IMR-90 (cell line): ENCODE measurements around the gene AGMO. TPM values are rescaled to one million over a fixed set of nuclear protein-coding genes. Genes with fewer than 3 reads are reported as not detected.

ENCODE experiments used
- ATAC-seq: fragments of 200-7000 bp; cut with Tn5 transposase; 2 replicates; pipeline ENCODE4 v1.9.1; 2020; ENCODE audit warnings: low read depth, mild to moderate bottlenecking, moderate library complexity
- BruUV-seq: library from RNA; stranded (reverse); fragments of 400-500 nt; replicated peaks from 2 replicates; lab custom pipeline; 2021; lab: Mats Ljungman, UMichigan
- CTCF ChIA-PET: fragments of 300-600 bp; formaldehyde crosslinking; extraction: SDS; loops from one replicate; lab custom pipeline; 2021; ENCODE audit warnings: antibody characterized with exemption; lab: Yijun Ruan, JAX
- POLR2A ChIA-PET: fragments of 300-600 bp; sonication (Branson Sonifier 250); formaldehyde crosslinking; loops from one replicate; lab custom pipeline; 2022; ENCODE audit warnings: antibody characterized with exemption; ENCODE audit not compliant: unreplicated experiment; lab: Charles Lee
- DNase-seq: peaks from one replicate; pipeline ENCODE4 v3.0.0; 2013
- H2AFZ ChIP-seq: replicated peaks from 2 replicates; pipeline ENCODE3; 2013; ENCODE audit warnings: low read length, mild to moderate bottlenecking; ENCODE audit not compliant: poor library complexity
- H2AK5ac ChIP-seq: 2 replicates; pipeline ENCODE4 v1.6.1; 2013; ENCODE audit warnings: low read depth, low read length, inconsistent platforms
- H2AK9ac ChIP-seq: replicated peaks from 2 replicates; pipeline ENCODE3; 2013; ENCODE audit warnings: mild to moderate bottlenecking, low read depth, low read length, moderate library complexity; ENCODE audit not compliant: poor library complexity
- H2BK120ac ChIP-seq: 2 replicates; pipeline ENCODE4 v1.6.1; 2013; ENCODE audit warnings: low read depth, low read length, inconsistent platforms
- H2BK15ac ChIP-seq: 3 replicates; pipeline ENCODE4 v1.6.1; 2013; ENCODE audit warnings: low read depth, low read length, inconsistent platforms
- H2BK20ac ChIP-seq: 2 replicates; pipeline ENCODE4 v1.6.1; 2013; ENCODE audit warnings: low read depth, mild to moderate bottlenecking, inconsistent platforms, low read length, moderate library complexity
- H2BK5ac ChIP-seq: 2 replicates; pipeline ENCODE4 v1.6.1; 2013; ENCODE audit warnings: mild to moderate bottlenecking, low read depth, low read length, inconsistent platforms; ENCODE audit not compliant: poor library complexity, severe bottlenecking
- H3K14ac ChIP-seq: replicated peaks from 2 replicates; pipeline ENCODE4 v1.6.1; 2013; ENCODE audit warnings: low read depth, low read length, inconsistent platforms
- H3K18ac ChIP-seq: 2 replicates; pipeline ENCODE4 v1.6.1; 2013; ENCODE audit warnings: low read depth, low read length, control low read depth
- H3K23ac ChIP-seq: 2 replicates; pipeline ENCODE4 v1.6.1; 2013; ENCODE audit warnings: low read depth, low read length, inconsistent platforms
- H3K27ac ChIP-seq: 2 replicates; pipeline ENCODE4 v1.5.1; 2013; ENCODE audit warnings: mild to moderate bottlenecking, control low read depth, low read length; ENCODE audit not compliant: insufficient read depth
- H3K27me3 ChIP-seq: 2 replicates; pipeline ENCODE4 v1.6.1; 2013; ENCODE audit warnings: low read length; ENCODE audit not compliant: control insufficient read depth, insufficient read depth
- H3K36me3 ChIP-seq: 2 replicates; pipeline ENCODE4 v1.6.1; 2013; ENCODE audit warnings: low read length, mixed read lengths; ENCODE audit not compliant: control insufficient read depth, insufficient read depth
- H3K4ac ChIP-seq: 2 replicates; pipeline ENCODE4 v1.6.1; 2013; ENCODE audit warnings: low read depth, low read length, inconsistent platforms
- H3K4me1 ChIP-seq: 2 replicates; pipeline ENCODE4 v1.6.1; 2013; ENCODE audit warnings: low read length, mixed read lengths; ENCODE audit not compliant: control insufficient read depth, insufficient read depth
- H3K4me2 ChIP-seq: 2 replicates; pipeline ENCODE4 v1.6.1; 2013; ENCODE audit warnings: low read depth, mild to moderate bottlenecking, control low read depth, low read length, moderate library complexity
- H3K4me3 ChIP-seq: 2 replicates; pipeline ENCODE4 v1.5.1; 2013; ENCODE audit warnings: low read depth, mild to moderate bottlenecking, control low read depth, low read length, moderate library complexity; ENCODE audit not compliant: insufficient read depth
- H3K56ac ChIP-seq: 2 replicates; pipeline ENCODE4 v1.6.1; 2013; ENCODE audit warnings: low read length, inconsistent platforms; ENCODE audit not compliant: insufficient read depth; ENCODE audit errors: extremely low read depth
- H3K79me1 ChIP-seq, 2 experiments: 2 replicates each; pipeline ENCODE4 v1.6.1; 2013; ENCODE audit warnings: low read length in 2 of 2, inconsistent platforms in 1 of 2, low read depth in 1 of 2
- H3K9ac ChIP-seq: 2 replicates; pipeline ENCODE4 v1.6.1; 2013; ENCODE audit warnings: low read depth, low read length, control low read depth
- H3K9me1 ChIP-seq: 2 replicates; pipeline ENCODE4 v1.6.1; 2013; ENCODE audit warnings: low read length, inconsistent platforms; ENCODE audit not compliant: insufficient read depth
- H3K9me3 ChIP-seq: 2 replicates; pipeline ENCODE4 v1.6.1; 2013; ENCODE audit warnings: low read length; ENCODE audit not compliant: control insufficient read depth, insufficient read depth
- H4K20me1 ChIP-seq: 2 replicates; pipeline ENCODE4 v1.6.1; 2013; ENCODE audit warnings: low read length, inconsistent platforms; ENCODE audit not compliant: insufficient read depth
- H4K5ac ChIP-seq: 2 replicates; pipeline ENCODE4 v1.6.1; 2013; ENCODE audit warnings: mild to moderate bottlenecking, low read depth, low read length, control low read depth
- H4K8ac ChIP-seq, 2 experiments: 2 replicates each; pipeline ENCODE4 v1.6.1; 2013; ENCODE audit warnings: low read depth in 2 of 2, low read length in 2 of 2, control low read depth in 1 of 2, inconsistent platforms in 1 of 2
- H4K91ac ChIP-seq: 2 replicates; pipeline ENCODE4 v1.6.1; 2013; ENCODE audit warnings: low read depth, low read length, inconsistent platforms; ENCODE audit not compliant: insufficient read depth
- CEBPB ChIP-seq: IDR thresholded peaks from 2 replicates; pipeline ENCODE4 v1.6.1; 2012; ENCODE audit warnings: low read depth, low read length, improper control_type of control experiment
- CHD1 ChIP-seq: IDR thresholded peaks from 2 replicates; pipeline ENCODE4 v1.6.1; 2012; ENCODE audit warnings: low read depth, low read length, improper control_type of control experiment
- CTCF ChIP-seq: conservative IDR thresholded peaks from 2 replicates; pipeline ENCODE4 v1.5.1; 2012; ENCODE audit warnings: mild to moderate bottlenecking, low read depth, low read length, improper control_type of control experiment
- ELK1 ChIP-seq: fragments of 150-350 bp; IDR thresholded peaks from 2 replicates; pipeline ENCODE4 v1.6.1; 2016; ENCODE audit warnings: low read depth, mild to moderate bottlenecking, low read length, moderate library complexity, borderline replicate concordance
- FOS ChIP-seq: fragments of 150-350 bp; IDR thresholded peaks from 2 replicates; pipeline ENCODE4 v1.6.1; 2016; ENCODE audit warnings: low read depth, low read length
- MAZ ChIP-seq: IDR thresholded peaks from 2 replicates; pipeline ENCODE4 v1.6.1; 2012; ENCODE audit warnings: low read depth, mild to moderate bottlenecking, low read length, improper control_type of control experiment, moderate library complexity, borderline replicate concordance
- NFE2L2 ChIP-seq: fragments of 150-350 bp; IDR thresholded peaks from 2 replicates; pipeline ENCODE4 v1.6.1; 2016; ENCODE audit warnings: low read depth, mild to moderate bottlenecking, low read length
- POLR2A ChIP-seq: IDR thresholded peaks from 2 replicates; pipeline ENCODE4 v1.6.1; 2012; ENCODE audit warnings: mild to moderate bottlenecking, low read depth, low read length
- RAD21 ChIP-seq: IDR thresholded peaks from 2 replicates; pipeline ENCODE4 v1.6.1; 2012; ENCODE audit warnings: low read length, improper control_type of control experiment
- RCOR1 ChIP-seq: IDR thresholded peaks from 2 replicates; pipeline ENCODE4 v1.6.1; 2012; ENCODE audit warnings: mild to moderate bottlenecking, low read length, improper control_type of control experiment; ENCODE audit not compliant: insufficient replicate concordance
- RFX5 ChIP-seq: IDR thresholded peaks from 2 replicates; pipeline ENCODE4 v1.8.0; 2012; ENCODE audit warnings: low read depth, mild to moderate bottlenecking, low read length, moderate library complexity
- SMC3 ChIP-seq: fragments of 150-350 bp; IDR thresholded peaks from 2 replicates; pipeline ENCODE4 v1.6.1; 2016; ENCODE audit warnings: low read depth, mild to moderate bottlenecking, antibody characterized with exemption, low read length, moderate library complexity
- USF2 ChIP-seq: fragments of 150-350 bp; IDR thresholded peaks from 2 replicates; pipeline ENCODE4 v1.6.1; 2017; ENCODE audit warnings: mild to moderate bottlenecking, antibody characterized with exemption, low read length, low read depth
- WGBS, 2 experiments: methylation state at CpG; one replicate each; pipeline versions ENCODE4 v1.1.5 to v1.1.7; 2013; ENCODE audit warnings: missing lambda C conversion rate in 2 of 2; ENCODE audit not compliant: insufficient read length in 1 of 2; ENCODE audit errors: extremely low coverage in 2 of 2; 5-methylcytosine and 5-hydroxymethylcytosine counted together
- dilution Hi-C: fragments of 300-500 bp; cut with HindIII; formaldehyde crosslinking; loops from one replicate; pipeline ENCODE4 v1.14.3; 2018; ENCODE audit warnings: low sequenced_read_pairs; ENCODE audit not compliant: unreplicated experiment
- in situ Hi-C: fragments of 300-500 bp; cut with MboI; formaldehyde crosslinking; loops from 3 replicates; pipeline ENCODE4 v1.14.3; 2019; ENCODE audit warnings: low sequenced_read_pairs, inconsistent platforms, mixed read lengths
- intact Hi-C: fragments of 100-400 bp; cut with micrococcal nuclease; formaldehyde crosslinking; loops from 2 replicates; pipeline ENCODE4 v1.10.0; 2022
- polyA plus RNA-seq, 3 experiments: library from polyadenylated mRNA; depleted of rRNA; stranded (reverse); fragments of >200 nt; gene quantifications; 2 replicates each; pipeline ENCODE4 v1.2.3, GENCODE V29; 2012; ENCODE audit warnings: low replicate concordance in 1 of 3
- total RNA-seq: library from RNA; depleted of rRNA; stranded (reverse); fragments of >200 nt; gene quantifications from 2 replicates; pipeline ENCODE4 v1.2.3, GENCODE V29; 2012

The AGMO gene
- total and polyA plus RNA-seq, 2 of the 4 experiments (the other 2 are of a cell fraction) = not detected

- H2BK120ac ChIP-seq = no peak overlapping the region
- no peaks in the 10 kb centered on the region for H3K9me1 ChIP-seq
- H3K9me3 ChIP-seq = no peaks in the 10 kb centered on the region; the same call in 1 of the 2 replicates
- no peak overlapping the region for H2AK9ac ChIP-seq
- no CpG with 5 or more reads among the region's 2 CpGs for whole genome bisulfite sequencing, 2 experiments
- H3K4me3 ChIP-seq = no peak overlapping the region
- no peak overlapping the region for H3K56ac ChIP-seq
- no peaks in the 10 kb centered on the region for H3K4me1 ChIP-seq
- H3K18ac ChIP-seq = no peak overlapping the region
- no peaks in the 10 kb centered on the region for H3K79me1 ChIP-seq
- H3K4ac ChIP-seq = no peak overlapping the region
- H2BK20ac ChIP-seq = no peak overlapping the region
- H3K27ac ChIP-seq = no peak overlapping the region
- no peak overlapping the region for H3K14ac ChIP-seq
- TF ChIP-seq USF2 (no peak), RCOR1 (no peak), CHD1 (no peak), POLR2A (no peak), CTCF (no peak), MAZ (no peak), FOS (no peak), ELK1 (no peak), RAD21 (no peak), RFX5 (no peak), NFE2L2 (no peak), SMC3 (no peak), CEBPB (no peak)
- intact Hi-C loops = no loop called here
- BruUV-seq = no TSS peak
- no peak overlapping the region for H4K8ac ChIP-seq
- no peaks in the 10 kb centered on the region for H3K27me3 ChIP-seq
- no peak overlapping the region for H4K91ac ChIP-seq
- dilution Hi-C loops = no loop called here
- H3K36me3 ChIP-seq = no peaks in the 10 kb centered on the region
- no peak overlapping the region for H2AFZ ChIP-seq
- no peak overlapping the region for H3K4me2 ChIP-seq
- H2BK5ac ChIP-seq = no peak overlapping the region
- POLR2A ChIA-PET = no interaction called here
- no peak overlapping the region for H2AK5ac ChIP-seq
- H4K20me1 ChIP-seq = no peaks in the 10 kb centered on the region
- CTCF ChIA-PET = no interaction called here
- no peak overlapping the region for H2BK15ac ChIP-seq
- DNase-seq (no peak), ATAC-seq (no peak)
- no peak overlapping the region for H3K9ac ChIP-seq
- in situ Hi-C loops = no loop called here
- no peak overlapping the region for H4K5ac ChIP-seq
- no peak overlapping the region for H3K23ac ChIP-seq
Measured at GRCh38 chr7:15544050-15544449, 17.8 kb downstream of the AGMO start.
